LNCaP clone FGC (cell line): Measurements from ENCODE around the gene PAQR8.

Experiments
- DNase-seq: peaks from one replicate; pipeline ENCODE4 v3.0.0-alpha.2; 2011; ENCODE audit warnings: low read depth
- H3K4me3 ChIP-seq: 2 replicates; pipeline ENCODE4 v1.5.1; 2011; ENCODE audit warnings: mild to moderate bottlenecking, low read depth, low read length, control low read depth
- TF ChIP-seq, protein P1 (sequence below): IDR thresholded peaks from 2 replicates; pipeline ENCODE4 v1.5.1; 2012; ENCODE audit warnings: mild to moderate bottlenecking; ENCODE audit not compliant: control insufficient read depth, insufficient read depth; ENCODE audit errors: extremely low read depth

The PAQR8 gene

DNA sequence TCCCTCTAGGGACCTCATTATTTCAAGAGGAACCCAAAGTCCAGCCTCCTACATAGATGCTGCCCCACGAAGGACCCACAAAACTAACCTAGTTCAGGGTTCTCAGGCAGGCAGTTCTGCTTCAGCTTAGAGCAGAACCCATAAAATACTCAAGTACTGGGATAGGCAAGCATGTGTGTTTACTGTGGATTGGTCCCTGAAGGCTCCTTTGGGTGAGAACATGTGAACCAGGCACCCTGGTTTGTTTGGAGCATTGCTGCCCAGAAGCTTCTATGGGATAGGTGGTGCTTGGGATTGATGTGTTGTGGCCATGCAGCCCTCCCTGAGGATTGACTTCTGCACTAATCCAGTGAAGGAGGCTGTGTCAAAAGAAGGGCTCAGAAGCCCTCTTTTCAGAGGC lies 43.3 kb downstream of the PAQR8 start:
- no peak for DNase-seq
- H3K4me3 ChIP-seq = no peak overlapping the region
- TF ChIP-seq, protein P1, sequence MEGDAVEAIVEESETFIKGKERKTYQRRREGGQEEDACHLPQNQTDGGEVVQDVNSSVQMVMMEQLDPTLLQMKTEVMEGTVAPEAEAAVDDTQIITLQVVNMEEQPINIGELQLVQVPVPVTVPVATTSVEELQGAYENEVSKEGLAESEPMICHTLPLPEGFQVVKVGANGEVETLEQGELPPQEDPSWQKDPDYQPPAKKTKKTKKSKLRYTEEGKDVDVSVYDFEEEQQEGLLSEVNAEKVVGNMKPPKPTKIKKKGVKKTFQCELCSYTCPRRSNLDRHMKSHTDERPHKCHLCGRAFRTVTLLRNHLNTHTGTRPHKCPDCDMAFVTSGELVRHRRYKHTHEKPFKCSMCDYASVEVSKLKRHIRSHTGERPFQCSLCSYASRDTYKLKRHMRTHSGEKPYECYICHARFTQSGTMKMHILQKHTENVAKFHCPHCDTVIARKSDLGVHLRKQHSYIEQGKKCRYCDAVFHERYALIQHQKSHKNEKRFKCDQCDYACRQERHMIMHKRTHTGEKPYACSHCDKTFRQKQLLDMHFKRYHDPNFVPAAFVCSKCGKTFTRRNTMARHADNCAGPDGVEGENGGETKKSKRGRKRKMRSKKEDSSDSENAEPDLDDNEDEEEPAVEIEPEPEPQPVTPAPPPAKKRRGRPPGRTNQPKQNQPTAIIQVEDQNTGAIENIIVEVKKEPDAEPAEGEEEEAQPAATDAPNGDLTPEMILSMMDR = no peak

DNA sequence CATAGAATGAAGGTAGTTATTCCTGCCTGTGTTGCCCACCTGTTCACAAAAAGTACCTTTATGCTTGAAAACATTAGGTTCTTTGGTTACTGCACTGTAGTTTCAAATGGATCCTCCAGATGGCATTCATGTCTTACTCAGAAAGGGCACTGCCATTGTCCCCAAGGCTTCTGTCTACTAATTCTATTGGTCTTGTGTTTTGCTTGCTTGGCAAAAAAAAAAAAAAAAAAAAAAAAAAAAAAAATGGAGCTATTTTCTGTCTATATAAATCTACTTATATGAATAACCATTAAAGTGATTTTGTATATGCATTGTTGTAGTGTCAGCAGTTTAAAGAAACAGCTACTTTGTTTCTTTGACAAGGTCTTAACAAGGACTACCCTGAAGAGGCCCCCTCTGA lies 45.5 kb downstream of the PAQR8 start:
- DNase-seq = no peak
- no peak overlapping the region for H3K4me3 ChIP-seq
- TF ChIP-seq, protein P1 = peak; percentile 73

DNA sequence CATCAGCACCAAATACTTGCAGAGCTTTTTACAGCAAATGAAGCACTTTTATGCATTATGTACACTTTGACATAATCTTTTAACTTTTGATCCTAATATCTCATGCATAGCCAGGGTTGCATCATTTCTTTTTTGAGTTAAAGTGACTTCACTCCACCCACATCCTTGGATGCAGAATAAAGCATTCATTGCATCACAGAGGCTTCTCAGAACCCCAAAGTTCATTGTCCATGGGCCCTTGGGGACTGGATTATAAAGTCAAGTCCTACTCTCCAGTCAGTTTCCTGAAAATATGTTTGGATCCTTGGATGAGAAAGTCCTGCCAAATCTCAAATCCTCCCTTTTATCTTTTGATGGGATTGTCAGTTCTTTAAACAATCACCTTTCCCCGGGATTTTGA lies 47.5 kb downstream of the PAQR8 start:
- TF ChIP-seq, protein P1 = no peak
- H3K4me3 ChIP-seq = no peak overlapping the region
- no peak for DNase-seq

DNA sequence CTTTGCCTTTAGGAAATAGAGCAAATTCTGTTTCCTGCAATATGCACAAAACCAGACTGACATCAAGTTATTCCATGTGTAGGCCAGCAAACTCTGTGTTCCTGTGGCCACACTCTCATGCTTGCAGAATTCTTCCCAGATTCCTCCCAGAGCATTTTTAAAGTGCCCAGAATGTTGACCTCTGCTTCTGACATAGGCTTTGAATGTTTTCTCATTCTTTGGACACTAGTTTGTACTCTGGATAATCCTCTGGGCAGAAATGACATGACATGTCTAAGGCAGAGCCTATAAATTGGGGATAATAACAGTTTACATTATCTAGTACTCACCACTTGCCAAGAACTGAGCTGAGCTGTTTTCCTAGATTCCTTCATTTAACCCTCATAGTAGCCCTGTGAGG lies 49.0 kb downstream of the PAQR8 start:
- TF ChIP-seq, protein P1 = no peak
- DNase-seq = no peak
- H3K4me3 ChIP-seq = no peak overlapping the region

DNA sequence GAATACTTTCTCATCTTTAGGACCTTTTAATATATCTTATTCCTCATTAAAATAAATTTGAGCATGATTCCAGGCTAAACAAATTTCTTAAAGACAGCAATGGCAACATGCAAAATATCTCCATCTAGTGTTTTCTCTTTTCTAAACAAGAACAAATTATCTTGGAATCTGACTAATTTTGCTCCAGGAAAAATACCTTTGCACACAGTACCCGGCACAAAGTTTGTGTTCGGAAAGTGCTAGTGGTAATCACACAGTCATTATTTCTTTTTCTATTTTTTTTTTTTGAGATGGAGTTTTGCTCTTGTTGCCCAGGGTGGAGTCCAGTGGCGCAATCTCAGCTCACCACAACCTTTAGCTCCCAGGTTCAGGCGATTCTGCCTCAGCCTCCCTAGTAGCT lies 50.0 kb downstream of the PAQR8 start:
- H3K4me3 ChIP-seq = no peak overlapping the region
- DNase-seq = no peak
- TF ChIP-seq, protein P1 = no peak

DNA sequence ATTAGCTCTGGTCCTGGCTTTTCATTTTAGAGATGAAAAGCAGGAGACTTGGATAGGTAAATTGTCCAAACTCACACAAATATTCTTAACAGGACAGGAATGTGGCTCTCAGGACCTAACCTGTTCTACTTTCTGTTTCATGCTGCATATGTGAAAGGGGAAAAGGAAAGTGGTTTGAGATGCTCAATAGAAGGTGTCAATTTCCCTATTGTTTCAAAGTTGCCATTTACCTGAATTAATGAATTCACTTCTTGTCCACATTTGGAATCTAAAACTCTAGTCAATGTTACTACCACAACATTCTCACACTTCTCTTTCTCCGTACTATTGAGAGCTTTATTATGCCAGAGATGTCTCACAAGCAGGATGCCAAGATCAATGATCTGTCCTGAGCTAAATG lies 53.4 kb downstream of the PAQR8 start:
- no peak overlapping the region for H3K4me3 ChIP-seq
- no peak for DNase-seq
- TF ChIP-seq, protein P1 = no peak

DNA sequence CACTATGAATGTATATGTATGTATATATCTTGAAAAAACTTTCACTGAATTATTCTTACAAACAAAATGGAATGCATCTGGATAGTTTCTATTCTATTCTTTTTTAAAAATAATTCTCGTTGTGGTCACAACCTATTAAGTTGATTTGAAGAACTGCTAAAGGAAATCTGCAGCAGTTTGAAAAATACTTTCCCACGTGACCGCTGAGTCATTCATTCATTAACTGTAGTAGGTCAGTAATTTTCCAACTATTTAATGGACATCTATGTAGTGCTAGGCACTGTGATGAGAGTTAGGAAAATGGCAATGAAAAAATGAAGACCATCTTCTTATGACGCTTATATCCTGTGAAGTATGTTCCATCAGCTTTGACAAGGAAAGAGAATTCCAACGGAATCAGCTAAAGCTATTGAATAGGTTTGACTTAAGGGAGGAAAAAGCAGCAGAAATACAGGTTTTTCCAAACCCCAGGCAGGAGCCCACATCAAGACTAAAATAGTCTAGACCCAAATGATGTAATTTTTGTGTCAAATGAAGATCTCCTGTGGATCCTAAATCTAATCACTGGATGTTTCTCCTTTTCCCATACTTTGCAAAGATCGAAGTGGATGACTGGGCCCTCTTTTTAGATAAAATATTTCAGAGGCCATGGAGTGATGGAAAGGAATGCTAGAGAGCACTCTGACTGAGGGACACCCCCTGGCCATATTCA lies 54.1 kb downstream of the PAQR8 start:
- DNase-seq = no peak
- no peak overlapping the region for H3K4me3 ChIP-seq
- TF ChIP-seq, protein P1 = no peak
